ENCODE data around the gene DCLK1. TPM values are rescaled to one million over a fixed set of nuclear protein-coding genes. Genes with fewer than 3 reads are reported as not detected.

The DCLK1 gene
- total RNA-seq, 1 experiment from 2014 or later, result 1.4 TPM

DNA sequence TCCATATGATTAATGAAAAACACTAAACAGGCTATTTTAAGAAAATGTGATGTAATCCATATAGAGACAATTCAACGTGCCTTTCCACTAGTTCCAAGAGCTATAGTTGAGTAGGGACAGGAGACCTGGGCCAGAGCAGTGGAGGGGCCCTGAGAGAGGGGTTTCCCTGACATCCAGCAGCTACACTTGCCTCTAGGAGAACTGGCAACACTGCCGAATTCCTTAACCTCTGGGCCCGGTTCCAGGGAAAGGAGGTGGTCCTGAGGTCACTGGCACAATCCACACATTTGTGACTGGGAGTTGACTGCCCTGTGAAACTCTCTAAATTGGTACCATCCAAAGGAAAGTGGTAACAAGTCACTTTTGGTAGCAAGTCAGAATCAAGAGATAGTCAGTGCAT is 264.4 kb downstream of the DCLK1 start:
- Histone ChIP-seq H2AFZ (no peak overlapping the region), H3K4me2 (no peak overlapping the region), H4K20me1 (ENCODE audit: insufficient read depth) (no peaks in the 10 kb centered on the region), H3K79me2 (ENCODE audit: low read depth) (no peaks in the 10 kb centered on the region), H3K4me3 (no peak overlapping the region), H3K36me3 (ENCODE audit: low read depth) (no peaks in the 10 kb centered on the region), H3K27ac (no peak overlapping the region), H3K9me2 (ENCODE audit: insufficient read depth) (no peaks in the 10 kb centered on the region), H3K4me1 (replicated peaks; ENCODE audit: insufficient read depth) (no peaks in the 10 kb centered on the region), H3K9me3 (ENCODE audit: insufficient read depth, low read depth) (no peaks in the 10 kb centered on the region), H3F3A (ENCODE audit: insufficient read depth, low read depth) (no peaks in the 10 kb centered on the region), H3K27me3 (ENCODE audit: insufficient read depth, low read depth) (no peaks in the 10 kb centered on the region)
- ChIA-PET CTCF (no interaction called here), POLR2A (ENCODE audit: unreplicated experiment) (no interaction called here)
- intact Hi-C loops (cut with micrococcal nuclease; ENCODE audit: unreplicated experiment), result no loop called here
- no TSS peak for BruUV-seq (replicated peaks)
- DNase-seq, result no peak
- TF ChIP-seq, protein P1, sequence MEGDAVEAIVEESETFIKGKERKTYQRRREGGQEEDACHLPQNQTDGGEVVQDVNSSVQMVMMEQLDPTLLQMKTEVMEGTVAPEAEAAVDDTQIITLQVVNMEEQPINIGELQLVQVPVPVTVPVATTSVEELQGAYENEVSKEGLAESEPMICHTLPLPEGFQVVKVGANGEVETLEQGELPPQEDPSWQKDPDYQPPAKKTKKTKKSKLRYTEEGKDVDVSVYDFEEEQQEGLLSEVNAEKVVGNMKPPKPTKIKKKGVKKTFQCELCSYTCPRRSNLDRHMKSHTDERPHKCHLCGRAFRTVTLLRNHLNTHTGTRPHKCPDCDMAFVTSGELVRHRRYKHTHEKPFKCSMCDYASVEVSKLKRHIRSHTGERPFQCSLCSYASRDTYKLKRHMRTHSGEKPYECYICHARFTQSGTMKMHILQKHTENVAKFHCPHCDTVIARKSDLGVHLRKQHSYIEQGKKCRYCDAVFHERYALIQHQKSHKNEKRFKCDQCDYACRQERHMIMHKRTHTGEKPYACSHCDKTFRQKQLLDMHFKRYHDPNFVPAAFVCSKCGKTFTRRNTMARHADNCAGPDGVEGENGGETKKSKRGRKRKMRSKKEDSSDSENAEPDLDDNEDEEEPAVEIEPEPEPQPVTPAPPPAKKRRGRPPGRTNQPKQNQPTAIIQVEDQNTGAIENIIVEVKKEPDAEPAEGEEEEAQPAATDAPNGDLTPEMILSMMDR (conservative IDR thresholded peaks at IDR 0.05), result no peak
- TF ChIP-seq EZH2 (IDR thresholded peaks at IDR 0.05; ENCODE audit: low read depth), result no peak

GRCh38 chr13:35865341-35866240 is 265.6 kb downstream of the DCLK1 start:
- ChIA-PET CTCF (interaction anchor here (0.6 kb wide), 1 partner anchor 10 kb away, joined by 4 read pairs; no protein-coding TSS in a partner anchor), POLR2A (ENCODE audit: unreplicated experiment) (no interaction called here)
- Histone ChIP-seq H3K4me2 (no peak overlapping the region), H4K20me1 (ENCODE audit: insufficient read depth) (no peaks in the 10 kb centered on the region), H2AFZ (no peak overlapping the region), H3K27ac (no peak overlapping the region), H3K4me3 (no peak overlapping the region), H3K27me3 (ENCODE audit: insufficient read depth, low read depth) (no peaks in the 10 kb centered on the region), H3K9me3 (ENCODE audit: insufficient read depth, low read depth) (no peaks in the 10 kb centered on the region), H3K79me2 (ENCODE audit: low read depth) (no peaks in the 10 kb centered on the region), H3K4me1 (replicated peaks; ENCODE audit: insufficient read depth) (no peaks in the 10 kb centered on the region), H3F3A (ENCODE audit: insufficient read depth, low read depth) (no peaks in the 10 kb centered on the region), H3K9me2 (ENCODE audit: insufficient read depth) (no peaks in the 10 kb centered on the region), H3K36me3 (ENCODE audit: low read depth) (no peaks in the 10 kb centered on the region)
- intact Hi-C loops (cut with micrococcal nuclease; ENCODE audit: unreplicated experiment), result no loop called here
- BruUV-seq (replicated peaks), result no TSS peak
- no peak for TF ChIP-seq EZH2 (IDR thresholded peaks at IDR 0.05; ENCODE audit: low read depth)
- TF ChIP-seq, protein P1 (conservative IDR thresholded peaks at IDR 0.05), result no peak
- DNase-seq, result no peak

DNA sequence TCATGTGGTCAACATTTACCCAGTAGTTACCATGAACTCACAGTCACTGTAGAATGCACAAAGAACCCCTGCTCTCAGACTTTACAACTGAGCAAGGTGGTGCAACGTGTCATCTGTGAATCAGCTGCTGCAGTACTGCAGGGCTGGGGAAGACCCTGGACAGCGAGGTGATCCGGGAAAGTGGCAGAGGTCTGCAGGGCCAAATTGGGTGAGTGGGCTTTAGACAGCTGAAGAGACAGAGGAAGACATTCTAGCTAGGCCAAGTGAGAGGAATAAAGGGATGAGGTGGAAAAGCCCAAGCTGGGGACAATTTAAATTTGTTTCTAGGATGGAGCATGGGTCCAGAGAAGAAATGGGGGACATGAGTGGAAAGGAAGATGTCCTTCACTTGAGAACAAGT is 270.5 kb downstream of the DCLK1 start:
- POLR2A ChIA-PET (ENCODE audit: unreplicated experiment), result no interaction called here
- TF ChIP-seq EZH2 (IDR thresholded peaks at IDR 0.05; ENCODE audit: low read depth), result no peak
- TF ChIP-seq, protein P1 (conservative IDR thresholded peaks at IDR 0.05), result no peak
- no TSS peak for BruUV-seq (replicated peaks)
- CTCF ChIA-PET, result no interaction called here
- Histone ChIP-seq H3K9me3 (ENCODE audit: insufficient read depth, low read depth) (no peaks in the 10 kb centered on the region), H3K4me2 (no peak overlapping the region), H3K79me2 (ENCODE audit: low read depth) (no peaks in the 10 kb centered on the region), H3K27me3 (ENCODE audit: insufficient read depth, low read depth) (no peaks in the 10 kb centered on the region), H3F3A (ENCODE audit: insufficient read depth, low read depth) (peaks cover 10% of the 10 kb centered on the region), H3K4me1 (replicated peaks; ENCODE audit: insufficient read depth) (peaks cover 15% of the 10 kb centered on the region), H3K4me3 (no peak overlapping the region), H4K20me1 (ENCODE audit: insufficient read depth) (no peaks in the 10 kb centered on the region), H3K36me3 (ENCODE audit: low read depth) (no peaks in the 10 kb centered on the region), H2AFZ (no peak overlapping the region), H3K27ac (no peak overlapping the region), H3K9me2 (ENCODE audit: insufficient read depth) (no peaks in the 10 kb centered on the region)
- intact Hi-C loops (cut with micrococcal nuclease; ENCODE audit: unreplicated experiment), result no loop called here
- DNase-seq, result no peak
